CD4-positive, CD25-positive, alpha-beta regulatory T cell (primary cell): Measurements from ENCODE around the gene ZNF101. TPM values are rescaled to one million over a fixed set of nuclear protein-coding genes. Genes with fewer than 3 reads are reported as not detected.
A peak's percentile ranks its signal among the peaks of the same experiment; 100 is the strongest.

Experiments
- ATAC-seq, 2 donors: fragments of 150-1000 bp; cut with Tn5 transposase; one replicate each; pipeline ENCODE4 v1.10.0; 2021; ENCODE audit warnings: low read depth in 2 of 2, moderate number of reproducible peaks in 2 of 2, moderate library complexity in 1 of 2
- DNase-seq, 3 donors: peaks; one replicate each; pipeline versions ENCODE4 v3.0.0 to v3.0.0-alpha.2; 2012 to 2022; ENCODE audit warnings: mixed read lengths in 1 of 3
- H3K27ac ChIP-seq: one replicate; pipeline ENCODE4 v1.7.0; 2013; ENCODE audit warnings: mild to moderate bottlenecking, low read length; ENCODE audit not compliant: insufficient read depth, poor library complexity, severe bottlenecking
- H3K27me3 ChIP-seq: one replicate; pipeline ENCODE4 v1.7.0; 2013; ENCODE audit warnings: low read length; ENCODE audit not compliant: control insufficient read depth, insufficient read depth
- H3K36me3 ChIP-seq: one replicate; pipeline ENCODE4 v1.7.0; 2013; ENCODE audit warnings: mild to moderate bottlenecking, low read length, moderate library complexity; ENCODE audit not compliant: control insufficient read depth, insufficient read depth
- H3K4me1 ChIP-seq: 2 replicates; pipeline ENCODE4 v1.7.0; 2013; ENCODE audit warnings: mild to moderate bottlenecking, low read length; ENCODE audit not compliant: insufficient read depth, control insufficient read depth, poor library complexity, severe bottlenecking
- H3K4me3 ChIP-seq: one replicate; pipeline ENCODE4 v1.7.0; 2013; ENCODE audit warnings: low read depth, mild to moderate bottlenecking, low read length, moderate library complexity
- H3K9me3 ChIP-seq, 2 experiments: 1 replicate in 1 of 2; 2 replicates in 1 of 2; pipeline ENCODE4 v1.7.0; 2013; ENCODE audit warnings: low read length in 2 of 2, mild to moderate bottlenecking in 1 of 2, moderate library complexity in 1 of 2; ENCODE audit not compliant: control insufficient read depth in 2 of 2
- H3K27ac Mint-ChIP-seq, 3 donors: one replicate each; pipeline ENCODE4 v1.8.0; 2020 to 2022; ENCODE audit warnings: mild to moderate bottlenecking in 3 of 3, mixed read lengths in 3 of 3, moderate library complexity in 2 of 3
- H3K27me3 Mint-ChIP-seq: one replicate; pipeline ENCODE4 v1.8.0; 2022; ENCODE audit warnings: mild to moderate bottlenecking, mixed read lengths
- H3K36me3 Mint-ChIP-seq: one replicate; pipeline ENCODE4 v1.8.0; 2020; ENCODE audit warnings: mixed read lengths
- H3K4me1 Mint-ChIP-seq, 4 donors: one replicate each; pipeline ENCODE4 v1.8.0; 2020 to 2022; ENCODE audit warnings: mixed read lengths in 4 of 4, mild to moderate bottlenecking in 1 of 4
- H3K4me3 Mint-ChIP-seq, 4 donors: one replicate each; pipeline ENCODE4 v1.8.0; 2020 to 2022; ENCODE audit warnings: mild to moderate bottlenecking in 4 of 4, mixed read lengths in 4 of 4, moderate library complexity in 3 of 4
- H3K9me3 Mint-ChIP-seq, 7 donors: one replicate each; pipeline ENCODE4 v1.8.0; 2020 to 2022; ENCODE audit warnings: mixed read lengths in 7 of 7, mild to moderate bottlenecking in 3 of 7, moderate library complexity in 2 of 7
- polyA plus RNA-seq, 4 donors: library from polyadenylated mRNA; unstranded; fragments of 300-500 nt; fragmentation: Illumina TruSeq; gene quantifications; one replicate each; pipeline ENCODE4 v1.2.3, GENCODE V29; 2021
- total RNA-seq: library from RNA; stranded (reverse); gene quantifications from one replicate; pipeline ENCODE4 v1.2.3, GENCODE V29; 2022

The ZNF101 gene
- total RNA-seq (84.4 TPM), polyA plus RNA-seq (100 to 1,000 TPM; 123 to 168 (median 142) TPM)

DNA sequence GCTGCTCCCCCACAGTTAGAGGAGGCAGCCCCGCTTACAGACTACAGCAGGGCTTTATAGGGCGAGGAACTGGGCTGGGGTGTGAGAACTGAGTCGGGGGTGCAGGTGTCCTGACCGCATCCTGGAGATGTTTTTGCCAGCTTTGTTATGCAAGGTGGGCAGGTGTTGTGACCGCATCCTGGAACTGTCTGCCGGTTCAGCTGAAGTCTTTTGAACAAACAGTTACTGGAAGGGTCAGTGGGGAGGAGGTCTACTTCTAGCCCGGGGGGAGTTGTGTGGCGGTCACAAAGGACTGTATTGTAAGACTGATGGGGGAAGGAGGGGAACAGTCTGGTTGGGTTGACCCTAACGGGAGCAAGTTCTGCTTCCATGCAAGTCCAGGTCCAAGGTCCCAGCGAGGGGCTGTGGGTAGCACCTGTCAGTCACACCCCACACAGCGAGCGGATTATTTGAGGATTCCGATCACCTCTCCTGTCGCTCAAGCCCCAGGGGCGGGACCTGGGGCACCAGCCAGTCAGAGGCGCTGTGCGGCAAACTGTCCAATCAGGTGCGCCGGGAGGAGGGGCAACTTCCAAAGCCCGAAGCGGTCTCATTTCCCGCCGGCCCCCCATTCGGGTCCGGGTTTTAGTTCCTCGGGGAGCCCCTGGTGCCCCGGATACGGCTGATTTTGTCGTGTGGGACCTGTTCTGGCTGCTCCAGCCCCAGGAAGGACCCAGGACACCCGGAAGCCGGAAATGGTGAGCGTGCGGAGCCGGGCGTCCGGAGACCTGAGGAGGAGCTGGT, at the start of gene ZNF101:
Gene ZNF101 (plus strand): TSS at position 610 of the 783 bp plus-strand sequence. CDS start 125 bp downstream, at position 735.
- peaks cover 7% of the 10 kb centered on the region for H3K27me3 Mint-ChIP-seq
- Histone ChIP-seq H3K27ac (peak within 1 kb of the TSS; percentile 96), H3K4me1 (peaks cover 13% of the 10 kb centered on the region), H3K36me3 (peaks cover 29% of the 10 kb centered on the region), H3K9me3 (peaks cover 19 to 47% of the 10 kb centered on the region in 2 experiments), H3K4me3 (peak within 1 kb of the TSS; percentile 94), H3K27me3 (no peaks in the 10 kb centered on the region)
- DNase-seq (peak; percentile 86 to 98 (median 97)), ATAC-seq (peak; percentile 67 to 69)
- peaks cover 5 to 57% (median 17%) of the 10 kb centered on the region in 4 donors for H3K4me1 Mint-ChIP-seq
- H3K4me3 Mint-ChIP-seq, result peak within 1 kb of the TSS; percentile 87 to 97 (median 92)
- H3K9me3 Mint-ChIP-seq, result peaks cover 0 to 35% (median 5%) of the 10 kb centered on the region in 7 donors
- H3K36me3 Mint-ChIP-seq, result peaks cover 23% of the 10 kb centered on the region
- peak within 1 kb of the TSS; percentile 97 to 99 (median 99) for H3K27ac Mint-ChIP-seq

DNA sequence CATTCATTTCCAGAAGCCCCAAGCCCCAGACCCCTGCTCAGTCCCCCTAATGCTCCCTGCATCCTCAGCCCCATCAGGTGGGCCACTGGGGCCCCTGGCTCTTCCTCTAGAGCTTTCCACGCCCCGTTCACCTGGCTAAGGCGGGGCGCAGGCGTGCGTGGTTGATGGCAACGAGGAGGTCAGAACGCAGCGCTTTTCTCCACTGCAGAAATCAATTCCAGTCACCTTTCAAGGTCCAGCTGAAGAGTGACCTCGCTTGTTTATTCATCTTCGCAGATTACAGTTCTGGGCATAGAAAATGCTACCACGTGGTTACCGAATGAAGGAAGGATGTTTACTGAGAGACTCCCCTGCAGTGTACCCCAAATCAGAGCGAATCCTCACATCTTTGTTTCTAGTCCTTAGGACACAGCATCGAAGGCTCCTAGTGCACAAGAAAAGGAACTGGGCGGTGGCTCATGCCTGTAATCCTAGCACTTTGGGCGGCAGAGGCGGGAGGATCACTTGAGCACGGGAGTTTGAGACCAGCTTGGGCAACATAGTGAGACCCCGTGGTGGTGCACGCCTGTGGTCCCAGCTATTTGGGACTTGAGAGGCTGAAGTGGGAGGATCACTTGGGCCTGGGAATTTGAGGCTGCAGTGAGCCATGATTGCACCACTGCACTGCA, 49.3 kb upstream of the ZNF101 start:
- Mint-ChIP-seq H3K9me3 (peaks cover 0 to 2% (median 0%) of the 10 kb centered on the region in 7 donors), H3K27ac (peak overlapping the region; percentile 93 to 97 (median 95)), H3K27me3 (no peaks in the 10 kb centered on the region), H3K36me3 (no peaks in the 10 kb centered on the region), H3K4me1 (peaks cover 7 to 66% (median 28%) of the 10 kb centered on the region in 4 donors), H3K4me3 (peak overlapping the region; percentile 87 to 96 (median 94))
- H3K36me3 ChIP-seq, result peaks cover 12% of the 10 kb centered on the region
- no peaks in the 10 kb centered on the region for H3K27me3 ChIP-seq
- H3K4me1 ChIP-seq, result peaks cover 47% of the 10 kb centered on the region
- peak overlapping the region; percentile 79 for H3K27ac ChIP-seq
- ATAC-seq, result no peak
- no peak overlapping the region for H3K4me3 ChIP-seq
- no peaks in the 10 kb centered on the region for H3K9me3 ChIP-seq
- no peak for DNase-seq

DNA sequence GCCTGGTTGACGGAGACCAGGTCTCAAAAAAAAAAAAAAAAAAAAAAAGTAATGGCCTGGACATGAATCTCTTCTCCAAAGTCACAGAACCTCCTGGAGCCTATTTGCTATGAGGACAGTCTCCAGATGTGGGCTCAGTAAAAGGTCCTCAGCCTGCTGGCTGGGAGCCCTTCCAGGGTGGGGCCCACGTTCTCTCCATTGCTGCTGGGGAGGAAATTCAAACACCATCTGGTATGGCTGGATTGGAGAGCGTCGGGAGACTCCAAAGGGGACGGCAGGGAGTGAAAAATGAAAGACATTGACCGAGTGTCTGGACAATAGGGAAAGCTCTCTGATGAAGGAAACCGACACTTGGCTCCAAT, 48.8 kb upstream of the ZNF101 start:
- Mint-ChIP-seq H3K4me1 (peaks cover 7 to 65% (median 29%) of the 10 kb centered on the region in 4 donors), H3K27ac (peak overlapping the region; percentile 80 to 93 (median 83)), H3K9me3 (peaks cover 0 to 2% (median 0%) of the 10 kb centered on the region in 7 donors), H3K4me3 (peak overlapping the region in 2 of 4 donors; percentile 87 to 95), H3K27me3 (no peaks in the 10 kb centered on the region), H3K36me3 (no peaks in the 10 kb centered on the region)
- H3K36me3 ChIP-seq, result peaks cover 16% of the 10 kb centered on the region
- no peak for ATAC-seq
- no peak overlapping the region for H3K4me3 ChIP-seq
- no peak for DNase-seq
- no peaks in the 10 kb centered on the region for H3K27me3 ChIP-seq
- peaks cover 43% of the 10 kb centered on the region for H3K4me1 ChIP-seq
- peak overlapping the region; percentile 79 for H3K27ac ChIP-seq
- H3K9me3 ChIP-seq, result no peaks in the 10 kb centered on the region

DNA sequence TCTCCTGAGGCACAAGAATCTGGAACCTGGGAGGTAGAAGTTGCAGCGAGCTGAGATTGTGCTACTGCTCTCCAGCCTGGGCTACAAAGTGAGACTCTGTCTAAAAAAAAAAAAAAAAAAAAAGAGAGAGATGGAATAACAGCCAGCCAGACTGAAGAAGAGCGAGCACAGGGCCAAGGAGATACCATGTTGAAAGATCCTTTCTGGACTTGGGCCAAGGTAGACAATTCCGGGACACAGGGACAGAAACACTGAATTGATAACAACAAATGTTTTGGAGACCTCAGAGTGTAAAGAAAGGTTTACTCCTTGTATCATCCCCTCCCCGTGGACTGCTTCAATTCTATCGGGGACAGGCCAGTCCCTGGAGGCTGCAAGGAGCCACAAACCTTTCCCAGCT, 45.3 kb upstream of the ZNF101 start:
- peaks cover 16% of the 10 kb centered on the region for H3K36me3 ChIP-seq
- no peak overlapping the region for H3K27ac ChIP-seq
- no peaks in the 10 kb centered on the region for H3K27me3 ChIP-seq
- Mint-ChIP-seq H3K4me3 (no peak overlapping the region), H3K27me3 (no peaks in the 10 kb centered on the region), H3K36me3 (peaks cover 10% of the 10 kb centered on the region), H3K27ac (peak overlapping the region in 2 of 3 donors; percentile 12 to 42), H3K9me3 (peaks cover 0 to 2% (median 0%) of the 10 kb centered on the region in 7 donors), H3K4me1 (peaks cover 5 to 59% (median 23%) of the 10 kb centered on the region in 4 donors)
- no peak for ATAC-seq
- H3K9me3 ChIP-seq, result no peaks in the 10 kb centered on the region
- peaks cover 31% of the 10 kb centered on the region for H3K4me1 ChIP-seq
- no peak for DNase-seq
- no peak overlapping the region for H3K4me3 ChIP-seq

DNA sequence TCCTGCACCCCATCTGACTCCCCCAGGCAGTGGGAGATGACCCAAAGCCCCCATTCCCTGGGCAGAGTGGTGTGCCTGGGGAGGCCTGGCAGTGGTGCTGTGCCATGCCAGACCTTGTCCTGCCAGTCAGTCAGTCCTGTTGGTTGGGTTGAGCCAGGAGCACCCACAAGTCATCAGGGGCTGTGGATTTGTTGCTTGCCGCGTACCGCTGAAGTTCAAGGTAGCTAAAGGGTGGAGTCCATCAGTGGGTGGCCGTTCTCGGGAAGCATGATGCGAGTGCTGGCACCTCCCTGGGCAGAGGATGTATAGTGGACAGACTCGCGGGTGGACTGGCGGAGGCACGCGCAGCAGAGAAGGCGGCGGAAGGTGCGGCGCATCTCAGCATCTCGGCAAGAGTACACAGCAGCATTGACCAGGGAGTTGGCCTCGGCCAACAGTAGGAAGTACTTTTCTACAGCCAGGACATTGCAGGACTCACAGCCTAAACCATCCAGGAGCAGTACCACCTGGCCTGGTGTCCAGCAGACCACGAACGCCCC, 44.5 kb upstream of the ZNF101 start:
- Mint-ChIP-seq H3K4me3 (peak overlapping the region in 1 of 4 donors; percentile 74), H3K4me1 (peaks cover 5 to 57% (median 19%) of the 10 kb centered on the region in 4 donors), H3K9me3 (no peaks in the 10 kb centered on the region), H3K27ac (peak overlapping the region in 2 of 3 donors; percentile 7 to 80), H3K36me3 (peaks cover 10% of the 10 kb centered on the region), H3K27me3 (no peaks in the 10 kb centered on the region)
- H3K27ac ChIP-seq, result no peak overlapping the region
- no peaks in the 10 kb centered on the region for H3K9me3 ChIP-seq
- no peak overlapping the region for H3K4me3 ChIP-seq
- H3K27me3 ChIP-seq, result no peaks in the 10 kb centered on the region
- peaks cover 33% of the 10 kb centered on the region for H3K4me1 ChIP-seq
- DNase-seq (no peak), ATAC-seq (no peak)
- H3K36me3 ChIP-seq, result peaks cover 16% of the 10 kb centered on the region

DNA sequence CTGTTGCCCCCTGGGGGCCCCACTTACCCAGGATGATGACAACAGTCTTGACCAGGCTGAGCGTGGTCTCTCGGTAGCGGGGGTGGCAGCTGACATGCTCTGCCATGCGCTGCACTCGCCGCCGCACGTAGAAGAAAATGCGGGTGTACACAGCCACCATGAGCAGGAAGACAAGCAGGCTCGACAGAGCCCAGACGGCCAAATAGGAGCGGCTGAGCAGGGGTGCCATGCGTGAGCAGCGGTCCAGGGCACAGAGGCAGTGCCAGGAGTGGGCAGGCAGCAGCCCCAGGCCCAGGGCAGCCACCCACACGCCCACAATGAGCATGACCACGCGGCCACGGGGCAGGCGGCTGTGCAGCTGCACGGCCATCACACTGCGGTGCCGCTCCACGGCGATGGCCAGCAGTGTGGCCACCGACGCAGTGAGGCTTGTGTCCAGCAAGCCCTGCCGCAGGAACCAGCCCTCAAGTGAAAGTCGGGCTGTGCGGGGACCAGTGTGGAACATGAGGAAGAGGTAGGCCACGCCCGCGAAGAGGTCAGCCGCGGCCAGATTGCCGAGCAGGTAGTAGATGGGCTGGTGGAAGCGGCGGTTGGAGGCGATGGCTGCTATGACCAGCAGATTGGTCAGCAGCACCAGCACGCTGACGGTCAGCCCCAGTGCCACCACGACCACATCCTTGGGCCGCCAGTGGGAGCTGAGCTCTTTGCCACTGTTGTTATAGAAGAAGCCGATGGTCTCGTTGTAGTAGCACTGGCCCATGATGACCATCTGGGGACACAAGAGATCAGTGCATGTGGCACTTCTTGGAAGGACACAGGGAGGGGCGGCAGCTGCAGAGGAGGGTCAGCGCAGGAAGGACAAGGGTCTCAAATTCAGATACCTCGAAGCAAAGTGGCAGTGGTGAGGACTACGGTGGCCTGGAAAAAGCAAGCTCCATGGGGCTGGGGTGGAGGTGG, 41.8 kb upstream of the ZNF101 start:
- ATAC-seq (no peak), DNase-seq (no peak)
- H3K9me3 ChIP-seq, result no peaks in the 10 kb centered on the region
- Mint-ChIP-seq H3K36me3 (peaks cover 10% of the 10 kb centered on the region), H3K4me3 (peak overlapping the region; percentile 89 to 99 (median 98)), H3K27ac (peak overlapping the region; percentile 95 to 99 (median 96)), H3K4me1 (peaks cover 5 to 48% (median 17%) of the 10 kb centered on the region in 4 donors), H3K9me3 (no peaks in the 10 kb centered on the region), H3K27me3 (no peaks in the 10 kb centered on the region)
- H3K4me1 ChIP-seq, result peaks cover 29% of the 10 kb centered on the region
- H3K27ac ChIP-seq, result peak overlapping the region; percentile 88
- peak overlapping the region; percentile 84 for H3K4me3 ChIP-seq
- peaks cover 25% of the 10 kb centered on the region for H3K36me3 ChIP-seq
- H3K27me3 ChIP-seq, result no peaks in the 10 kb centered on the region
